Activated naive CD4-positive, alpha-beta T cell treated with anti-CD3 and anti-CD28 coated beads, Interleukin-2, amount 10 ng/mL, durations not matched to agents 7 days and 5 days (primary cell): ENCODE measurements around the gene CELSR2.

Experiments
- CTCF ChIA-PET: fragments of 350-600 bp; sonication (Branson Sonifier 250); formaldehyde crosslinking; loops from one replicate; lab custom pipeline; 2021; ENCODE audit warnings: antibody characterized with exemption; lab: Charles Lee
- DNase-seq: peaks from one replicate; pipeline ENCODE4 v3.0.0-alpha.2; 2020
- H3K27ac Mint-ChIP-seq: one replicate; pipeline ENCODE4 v1.8.0; 2021; ENCODE audit warnings: mild to moderate bottlenecking, moderate library complexity, mixed read lengths
- H3K27me3 Mint-ChIP-seq: one replicate; pipeline ENCODE4 v1.8.0; 2021; ENCODE audit warnings: mild to moderate bottlenecking, mixed read lengths
- H3K36me3 Mint-ChIP-seq: one replicate; pipeline ENCODE4 v1.8.0; 2021; ENCODE audit warnings: mixed read lengths
- H3K4me1 Mint-ChIP-seq: one replicate; pipeline ENCODE4 v1.8.0; 2021; ENCODE audit warnings: mixed read lengths
- H3K4me3 Mint-ChIP-seq: one replicate; pipeline ENCODE4 v1.8.0; 2021; ENCODE audit warnings: mild to moderate bottlenecking, moderate library complexity, mixed read lengths
- H3K9me3 Mint-ChIP-seq: one replicate; pipeline ENCODE4 v1.8.0; 2021; ENCODE audit warnings: mixed read lengths

The CELSR2 gene

GRCh38 chr1:109307274-109308021, 58.1 kb downstream of the CELSR2 start:
- Mint-ChIP-seq H3K4me1 (no peaks in the 10 kb centered on the region), H3K4me3 (no peak overlapping the region), H3K9me3 (no peaks in the 10 kb centered on the region), H3K27me3 (peaks cover 38% of the 10 kb centered on the region), H3K27ac (no peak overlapping the region), H3K36me3 (no peaks in the 10 kb centered on the region)
- CTCF ChIA-PET = interaction anchor here (1.0 to 1.1 kb wide), 2 partner anchors 24 to 91 kb away, joined by 3 to 5 read pairs; partner anchors contain the start of gene PSRC1
- DNase-seq = no peak

DNA sequence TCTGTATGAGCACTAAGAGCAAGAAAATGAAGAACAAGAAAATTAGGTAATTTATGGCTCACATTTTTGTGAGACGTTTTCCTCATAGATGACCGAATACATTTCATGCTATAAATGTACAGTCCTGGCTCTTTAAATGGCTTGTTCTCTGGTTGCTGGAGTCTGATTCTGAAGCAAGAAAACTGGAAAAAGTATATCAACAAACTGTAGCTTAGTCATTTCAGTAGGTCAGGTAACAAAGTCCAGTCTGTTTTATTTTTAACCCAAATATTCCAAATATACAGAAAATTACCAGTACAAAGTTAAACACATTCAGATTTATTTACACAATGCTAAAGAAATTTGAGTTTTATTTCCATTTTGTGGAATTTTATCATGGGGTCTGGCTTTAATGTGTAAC, 60.0 kb downstream of the CELSR2 start:
- no peak overlapping the region for H3K27ac Mint-ChIP-seq
- CTCF ChIA-PET = no interaction called here
- no peaks in the 10 kb centered on the region for H3K4me1 Mint-ChIP-seq
- H3K4me3 Mint-ChIP-seq = no peak overlapping the region
- no peaks in the 10 kb centered on the region for H3K9me3 Mint-ChIP-seq
- H3K27me3 Mint-ChIP-seq = peaks cover 54% of the 10 kb centered on the region
- DNase-seq = no peak
- no peaks in the 10 kb centered on the region for H3K36me3 Mint-ChIP-seq

GRCh38 chr1:109312246-109312645, 62.9 kb downstream of the CELSR2 start:
- Mint-ChIP-seq H3K4me1 (no peaks in the 10 kb centered on the region), H3K27ac (no peak overlapping the region), H3K36me3 (no peaks in the 10 kb centered on the region), H3K4me3 (no peak overlapping the region), H3K9me3 (no peaks in the 10 kb centered on the region), H3K27me3 (peaks cover 48% of the 10 kb centered on the region)
- no peak for DNase-seq
- CTCF ChIA-PET = no interaction called here

GRCh38 chr1:109312978-109313775, 63.8 kb downstream of the CELSR2 start:
- CTCF ChIA-PET = no interaction called here
- H3K4me3 Mint-ChIP-seq = no peak overlapping the region
- no peak for DNase-seq

DNA sequence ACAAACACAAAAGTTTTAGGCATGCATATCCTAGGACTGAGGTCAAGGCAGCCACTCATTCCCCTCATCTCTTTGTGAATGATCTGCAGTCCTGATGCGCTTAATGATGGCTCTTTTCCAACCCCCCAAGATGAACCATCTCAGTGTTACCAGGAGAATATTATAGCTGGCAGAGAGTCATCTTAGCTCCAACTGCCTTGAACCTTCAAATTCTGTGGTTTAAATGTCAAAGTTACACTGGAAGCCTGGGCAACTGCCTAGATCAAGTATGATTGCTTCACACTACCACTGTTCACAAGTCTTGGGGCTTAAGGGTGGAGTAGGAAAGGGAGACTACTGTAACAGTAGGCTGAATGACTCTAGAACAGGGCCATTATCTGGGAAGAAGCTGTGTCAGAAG, 65.5 kb downstream of the CELSR2 start:
- H3K4me3 Mint-ChIP-seq = no peak overlapping the region
- H3K4me1 Mint-ChIP-seq = no peaks in the 10 kb centered on the region
- no peaks in the 10 kb centered on the region for H3K9me3 Mint-ChIP-seq
- peaks cover 41% of the 10 kb centered on the region for H3K27me3 Mint-ChIP-seq
- no peak for DNase-seq
- no peak overlapping the region for H3K27ac Mint-ChIP-seq
- H3K36me3 Mint-ChIP-seq = no peaks in the 10 kb centered on the region
- CTCF ChIA-PET = interaction anchor here (1.4 kb wide), 1 partner anchor 84 kb away, joined by 4 read pairs; no protein-coding TSS in a partner anchor

More at GRCh38 chr1:109312978-109313775, 63.8 kb downstream of the CELSR2 start:
- Mint-ChIP-seq H3K27ac (peak overlapping the region; percentile 30), H3K4me1 (no peaks in the 10 kb centered on the region), H3K36me3 (no peaks in the 10 kb centered on the region), H3K9me3 (no peaks in the 10 kb centered on the region), H3K27me3 (peaks cover 46% of the 10 kb centered on the region)

DNA sequence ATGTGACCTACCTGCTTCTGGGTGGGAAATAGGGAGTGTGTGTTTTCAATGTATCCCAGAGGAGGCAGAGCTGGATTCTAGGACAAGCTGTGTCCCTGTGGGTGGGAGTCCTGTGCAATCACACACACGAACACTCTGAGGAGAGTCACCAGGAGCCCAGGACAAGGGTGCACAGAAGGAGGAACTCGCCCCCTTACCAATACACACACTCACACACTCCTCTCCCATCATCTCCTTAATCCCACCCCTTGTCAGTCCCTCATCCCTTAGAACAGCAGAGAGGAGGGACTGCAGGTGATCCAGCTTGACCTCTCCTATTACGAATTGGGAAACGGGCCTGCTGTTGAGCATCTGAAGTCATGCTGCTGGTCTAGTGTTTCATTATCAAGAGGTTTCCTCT, 65.9 kb downstream of the CELSR2 start:
- DNase-seq = no peak
- H3K36me3 Mint-ChIP-seq = no peaks in the 10 kb centered on the region
- no peaks in the 10 kb centered on the region for H3K9me3 Mint-ChIP-seq
- H3K27me3 Mint-ChIP-seq = peaks cover 39% of the 10 kb centered on the region
- CTCF ChIA-PET = interaction anchor here (0.7 to 1.4 kb wide), 2 partner anchors 84 to 325 kb away, joined by 4 read pairs; no protein-coding TSS in a partner anchor
- no peaks in the 10 kb centered on the region for H3K4me1 Mint-ChIP-seq
- no peak overlapping the region for H3K4me3 Mint-ChIP-seq
- H3K27ac Mint-ChIP-seq = no peak overlapping the region

DNA sequence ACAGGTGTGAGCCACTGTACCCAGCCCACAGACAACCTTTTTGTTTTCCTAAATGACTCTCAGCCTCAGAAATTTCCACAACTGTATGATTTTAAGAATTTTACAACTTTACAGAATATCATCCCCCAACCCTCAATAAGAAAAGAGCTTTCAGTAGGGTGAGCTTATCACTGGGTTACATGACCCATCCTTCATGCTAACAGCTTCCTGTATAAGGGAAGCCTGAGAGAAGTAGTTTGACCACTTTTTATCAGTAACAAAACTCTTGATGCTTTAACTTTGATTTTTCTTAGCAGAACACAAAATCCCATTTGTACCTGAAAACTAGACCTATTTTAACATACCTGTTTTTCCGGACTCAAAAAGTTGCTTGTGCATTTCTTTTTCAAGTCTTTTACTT, 67.2 kb downstream of the CELSR2 start:
- DNase-seq = no peak
- CTCF ChIA-PET = interaction anchor here (0.7 to 0.8 kb wide), 2 partner anchors 39 to 82 kb away, joined by 3 read pairs; partner anchors contain the start of gene SORT1
- Mint-ChIP-seq H3K36me3 (no peaks in the 10 kb centered on the region), H3K4me1 (no peaks in the 10 kb centered on the region), H3K27ac (no peak overlapping the region), H3K27me3 (peaks cover 35% of the 10 kb centered on the region), H3K9me3 (no peaks in the 10 kb centered on the region), H3K4me3 (no peak overlapping the region)

DNA sequence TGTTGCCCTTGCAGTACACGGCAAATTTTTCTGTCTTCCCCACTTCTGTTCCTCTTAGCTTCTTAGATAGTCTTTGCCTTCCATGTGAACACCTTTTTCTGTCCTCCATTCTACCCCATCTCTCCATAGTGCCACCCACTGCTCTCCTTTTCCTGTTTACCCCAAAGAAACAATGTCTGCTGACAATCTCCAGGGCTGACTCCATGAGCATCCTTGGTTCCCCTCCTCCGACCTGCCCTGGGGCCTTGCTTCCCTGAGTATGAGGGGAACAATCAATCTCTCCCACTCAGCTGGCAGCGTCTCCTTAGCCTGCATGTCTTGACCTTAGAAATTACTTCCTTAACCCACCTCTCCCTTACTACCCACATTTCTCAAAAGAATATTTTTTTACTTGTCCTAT, 69.8 kb downstream of the CELSR2 start:
- Mint-ChIP-seq H3K4me3 (no peak overlapping the region), H3K36me3 (no peaks in the 10 kb centered on the region), H3K9me3 (no peaks in the 10 kb centered on the region), H3K4me1 (no peaks in the 10 kb centered on the region), H3K27ac (no peak overlapping the region), H3K27me3 (peaks cover 25% of the 10 kb centered on the region)
- CTCF ChIA-PET = no interaction called here
- no peak for DNase-seq

- CTCF ChIA-PET = no interaction called here
- H3K9me3 Mint-ChIP-seq = no peaks in the 10 kb centered on the region
- H3K4me1 Mint-ChIP-seq = no peaks in the 10 kb centered on the region
- H3K27me3 Mint-ChIP-seq = peaks cover 19% of the 10 kb centered on the region
- DNase-seq = no peak
- H3K4me3 Mint-ChIP-seq = no peak overlapping the region
- no peaks in the 10 kb centered on the region for H3K36me3 Mint-ChIP-seq
- H3K27ac Mint-ChIP-seq = no peak overlapping the region
These were observed 73.6 kb downstream of the CELSR2 start for GRCh38 chr1:109322974-109323373.
